HEK293 (cell line): Measurements from ENCODE around the gene MAPKAP1.

Experiments
- CTCF ChIA-PET: fragments of 350-600 bp; formaldehyde crosslinking; extraction: SDS; loops from one replicate; lab custom pipeline; 2021; ENCODE audit warnings: antibody characterized with exemption; lab: Yijun Ruan, JAX
- POLR2A ChIA-PET: fragments of 300-600 bp; formaldehyde crosslinking; extraction: SDS; loops from one replicate; lab custom pipeline; 2020; ENCODE audit warnings: antibody characterized with exemption, inconsistent platforms; lab: Yijun Ruan, JAX
- H3K27ac ChIP-seq: fragments of 200-500 bp; sonication (Bioruptor generic); 2 replicates; pipeline ENCODE4 v1.5.1; 2014; ENCODE audit warnings: low read depth, low read length, control low read depth, inconsistent platforms; ENCODE audit errors: extremely low read depth
- H3K36me3 ChIP-seq, 2 experiments: fragments of 200-500 bp in 1 of 2; sonication (Bioruptor generic) in 1 of 2; 1 replicate in 1 of 2; 2 replicates in 1 of 2; pipeline ENCODE4 v1.5.1; 2014 to 2017; ENCODE audit warnings: inconsistent platforms in 2 of 2, low read length in 2 of 2; ENCODE audit not compliant: control insufficient read depth in 2 of 2, insufficient read depth in 1 of 2
- H3K4me1 ChIP-seq: fragments of 200-500 bp; sonication (Bioruptor generic); 2 replicates; pipeline ENCODE4 v1.5.1; 2014; ENCODE audit warnings: mild to moderate bottlenecking, low read length, inconsistent platforms; ENCODE audit not compliant: control insufficient read depth, insufficient read depth
- H3K4me3 ChIP-seq: 2 replicates; pipeline ENCODE4 v1.5.1; 2011; ENCODE audit warnings: low read depth, mild to moderate bottlenecking, control low read depth, low read length, moderate library complexity
- H3K9me3 ChIP-seq: fragments of 200-500 bp; sonication (Bioruptor generic); 2 replicates; pipeline ENCODE4 v1.5.1; 2014; ENCODE audit warnings: low read depth, low read length, inconsistent platforms; ENCODE audit not compliant: control insufficient read depth, insufficient read depth
- KLF1 ChIP-seq: fragments of 450-650 bp; formaldehyde crosslinking; IDR thresholded peaks from 2 replicates; pipeline ENCODE4 v1.5.1; 2016; ENCODE audit warnings: missing biosample characterization, missing genetic modification characterization
- PRDM6 ChIP-seq: fragments of 450-650 bp; formaldehyde crosslinking; IDR thresholded peaks from 2 replicates; pipeline ENCODE4 v1.5.1; 2017; ENCODE audit warnings: missing biosample characterization, missing genetic modification characterization
- ZFHX2 ChIP-seq: fragments of 450-650 bp; formaldehyde crosslinking; conservative IDR thresholded peaks from 2 replicates; pipeline ENCODE4 v1.5.1; 2016; ENCODE audit warnings: missing biosample characterization, missing genetic modification characterization
- ZNF132 ChIP-seq: fragments of 450-650 bp; formaldehyde crosslinking; IDR thresholded peaks from 2 replicates; pipeline ENCODE4 v1.5.1; 2017; ENCODE audit warnings: missing biosample characterization, missing genetic modification characterization, borderline replicate concordance
- ZNF184 ChIP-seq: fragments of 450-650 bp; IDR thresholded peaks from 2 replicates; pipeline ENCODE4 v1.5.1; 2018; ENCODE audit warnings: missing biosample characterization, mild to moderate bottlenecking, missing genetic modification characterization
- ZNF23 ChIP-seq: fragments of 450-650 bp; formaldehyde crosslinking; IDR thresholded peaks from 2 replicates; pipeline ENCODE4 v1.5.1; 2016; ENCODE audit warnings: missing biosample characterization, missing genetic modification characterization, borderline replicate concordance
- ZNF239 ChIP-seq: fragments of 450-650 bp; formaldehyde crosslinking; IDR thresholded peaks from 2 replicates; pipeline ENCODE4 v1.5.1; 2016; ENCODE audit warnings: missing biosample characterization, missing genetic modification characterization
- ZNF274 ChIP-seq, 2 experiments: fragments of 200-500 bp in 1 of 2; fragments of 450-650 bp in 1 of 2; sonication (Bioruptor generic) in 1 of 2; formaldehyde crosslinking in 1 of 2; IDR thresholded peaks; 2 replicates each; pipeline versions ENCODE4 v1.5.1 to v1.6.1; 2014 to 2016; ENCODE audit warnings: borderline replicate concordance in 1 of 2, inconsistent platforms in 1 of 2, low read length in 1 of 2, missing biosample characterization in 1 of 2, missing genetic modification characterization in 1 of 2
- ZNF335 ChIP-seq: fragments of 450-650 bp; formaldehyde crosslinking; conservative IDR thresholded peaks from 2 replicates; pipeline ENCODE4 v1.5.1; 2016; ENCODE audit warnings: missing biosample characterization, missing genetic modification characterization
- ZNF510 ChIP-seq: fragments of 450-650 bp; formaldehyde crosslinking; IDR thresholded peaks from 2 replicates; pipeline ENCODE4 v1.5.1; 2018; ENCODE audit warnings: mild to moderate bottlenecking, missing genetic modification characterization, missing biosample characterization; ENCODE audit not compliant: insufficient replicate concordance
- ZNF561 ChIP-seq: fragments of 450-650 bp; IDR thresholded peaks from 2 replicates; pipeline ENCODE4 v1.5.1; 2018; ENCODE audit warnings: missing biosample characterization, missing genetic modification characterization, borderline replicate concordance
- ZNF621 ChIP-seq: fragments of 450-650 bp; formaldehyde crosslinking; IDR thresholded peaks from 2 replicates; pipeline ENCODE4 v1.5.1; 2017; ENCODE audit warnings: missing biosample characterization, missing genetic modification characterization
- ZNF624 ChIP-seq: fragments of 450-650 bp; formaldehyde crosslinking; IDR thresholded peaks from 2 replicates; pipeline ENCODE4 v1.5.1; 2017; ENCODE audit warnings: missing biosample characterization, missing genetic modification characterization
- ZNF785 ChIP-seq: fragments of 450-650 bp; formaldehyde crosslinking; IDR thresholded peaks from 2 replicates; pipeline ENCODE4 v1.5.1; 2016; ENCODE audit warnings: missing biosample characterization, missing genetic modification characterization
- ZSCAN18 ChIP-seq: fragments of 450-650 bp; formaldehyde crosslinking; IDR thresholded peaks from 2 replicates; pipeline ENCODE4 v1.5.1; 2016; ENCODE audit warnings: missing biosample characterization, missing genetic modification characterization

Gene MAPKAP1

GRCh38 chr9:125730168-125730567 lies 23.2 kb upstream of the MAPKAP1 start:
- POLR2A ChIA-PET = no interaction called here
- CTCF ChIA-PET = interaction anchor here (1.1 kb wide), 1 partner anchor 9 kb away, joined by 3 read pairs; no protein-coding TSS in a partner anchor
- Histone ChIP-seq H3K27ac (no peak overlapping the region), H3K36me3 (no peaks in the 10 kb centered on the region), H3K4me1 (no peaks in the 10 kb centered on the region), H3K9me3 (no peaks in the 10 kb centered on the region), H3K4me3 (no peak overlapping the region)
- TF ChIP-seq PRDM6 (tag by site-specific recombination) (no peak), KLF1 (tag by site-specific recombination) (no peak), ZNF239 (no peak), ZNF510 (tag by site-specific recombination) (no peak), ZNF132 (tag by site-specific recombination) (no peak)

GRCh38 chr9:125726456-125727132 lies 19.6 kb upstream of the MAPKAP1 start:
- ChIA-PET POLR2A (interaction anchor here (1.6 kb wide), 1 partner anchor 20 kb away, joined by 5 read pairs; the partner anchor contains the start of gene MAPKAP1), CTCF (interaction anchor here (0.7 kb wide), 1 partner anchor 19 kb away, joined by 3 read pairs; no protein-coding TSS in a partner anchor)
- Histone ChIP-seq H3K4me1 (no peaks in the 10 kb centered on the region), H3K27ac (no peak overlapping the region), H3K9me3 (no peaks in the 10 kb centered on the region), H3K36me3 (no peaks in the 10 kb centered on the region), H3K4me3 (no peak overlapping the region)
- no peak for TF ChIP-seq ZNF184
- no peak for TF ChIP-seq ZNF23
- TF ChIP-seq ZNF335 (tag by site-specific recombination) = no peak
- no peak for TF ChIP-seq ZSCAN18 (tag by site-specific recombination)
- TF ChIP-seq ZNF785 (tag by site-specific recombination) = no peak

GRCh38 chr9:125707472-125707804 lies 430 bp upstream of the MAPKAP1 start:
- ChIA-PET CTCF (interaction anchor here (0.7 kb wide), 2 partner anchors 16 to 114 kb away, joined by 3 read pairs; no protein-coding TSS in a partner anchor), POLR2A (interaction anchor here (0.6 to 2.9 kb wide), 19 partner anchors 8 to 873 kb away, joined by 3 to 21 read pairs (median 5); no protein-coding TSS in a partner anchor)
- Histone ChIP-seq H3K4me3 (no peak overlapping the region), H3K4me1 (peaks cover 7% of the 10 kb centered on the region; the same call in 1 of the 2 replicates), H3K36me3 (no peaks in the 10 kb centered on the region), H3K27ac (peak overlapping the region; percentile 82; the same call in 1 of the 2 replicates), H3K9me3 (no peaks in the 10 kb centered on the region)
- no peak for TF ChIP-seq ZNF274 (IDR thresholded peaks at IDR 0.05; ENCODE audit: low read length)
- no peak for TF ChIP-seq ZNF274 (tag by site-specific recombination; IDR thresholded peaks at IDR 0.05; ENCODE audit: borderline replicate concordance)
- no peak for TF ChIP-seq ZNF624 (tag by site-specific recombination)
- no peak for TF ChIP-seq ZNF561 (tag by site-specific recombination)
- no peak for TF ChIP-seq ZNF621 (tag by site-specific recombination)
- no peak for TF ChIP-seq ZFHX2
